CD4-positive, alpha-beta T cell (primary cell): ENCODE results near the gene TRERF1. TPM values are rescaled to one million over a fixed set of nuclear protein-coding genes. Genes with fewer than 3 reads are reported as not detected.
A peak's percentile ranks its signal among the peaks of the same experiment; 100 is the strongest.

Experiments
- ATAC-seq: fragments of 200-7000 bp; cut with Tn5 transposase; one replicate; pipeline ENCODE4 v1.10.0; 2022; ENCODE audit warnings: mild to moderate bottlenecking; ENCODE audit not compliant: poor library complexity
- CTCF ChIA-PET: fragments of 350-600 bp; sonication (Branson Sonifier 250); formaldehyde crosslinking; loops from one replicate; lab custom pipeline; 2021; ENCODE audit warnings: antibody characterized with exemption, inconsistent platforms; lab: Charles Lee
- POLR2A ChIA-PET: fragments of 350-600 bp; sonication (Branson Sonifier 250); formaldehyde crosslinking; loops from one replicate; lab custom pipeline; 2021; ENCODE audit warnings: antibody characterized with exemption, inconsistent platforms; lab: Charles Lee
- DNase-seq, 14 experiments: peaks; one replicate each; pipeline ENCODE4 v3.0.0-alpha.2; 2013 to 2020; ENCODE audit warnings: mixed read lengths in 2 of 14
- H3K27ac ChIP-seq, 2 donors: one replicate each; pipeline versions ENCODE4 v1.5.1 to v1.7.0; 2013; ENCODE audit warnings: low read length in 2 of 2, low read depth in 1 of 2, mild to moderate bottlenecking in 1 of 2
- H3K27me3 ChIP-seq, 2 experiments: 1 replicate in 1 of 2; 2 replicates in 1 of 2; pipeline versions ENCODE4 v1.6.1 to v1.7.0; 2013; ENCODE audit warnings: low read length in 2 of 2, control low read depth in 1 of 2, mild to moderate bottlenecking in 1 of 2, moderate library complexity in 1 of 2; ENCODE audit not compliant: insufficient read depth in 2 of 2, control insufficient read depth in 1 of 2
- H3K36me3 ChIP-seq: one replicate; pipeline ENCODE4 v1.6.1; 2013; ENCODE audit warnings: low read length, control low read depth; ENCODE audit not compliant: insufficient read depth
- H3K4me1 ChIP-seq: one replicate; pipeline ENCODE4 v1.6.1; 2013; ENCODE audit warnings: low read length, control low read depth; ENCODE audit not compliant: insufficient read depth
- H3K4me3 ChIP-seq: one replicate; pipeline ENCODE4 v1.5.1; 2013; ENCODE audit warnings: mild to moderate bottlenecking, low read length, moderate library complexity
- H3K9me3 ChIP-seq, 2 experiments: 1 replicate in 1 of 2; 2 replicates in 1 of 2; pipeline versions ENCODE4 v1.6.1 to v1.7.0; 2013; ENCODE audit warnings: low read length in 2 of 2, mild to moderate bottlenecking in 2 of 2, control low read depth in 1 of 2, moderate library complexity in 1 of 2; ENCODE audit not compliant: control insufficient read depth in 1 of 2, insufficient read depth in 1 of 2
- H3K27ac Mint-ChIP-seq: one replicate; pipeline ENCODE4 v1.8.0; 2020; ENCODE audit warnings: mixed read lengths
- H3K27me3 Mint-ChIP-seq: one replicate; pipeline ENCODE4 v1.8.0; 2021; ENCODE audit warnings: mixed read lengths
- H3K36me3 Mint-ChIP-seq: one replicate; pipeline ENCODE4 v1.8.0; 2021; ENCODE audit warnings: low read depth, mixed read lengths
- H3K4me1 Mint-ChIP-seq: one replicate; pipeline ENCODE4 v1.8.0; 2021; ENCODE audit warnings: low read depth, mixed read lengths
- H3K4me3 Mint-ChIP-seq: one replicate; pipeline ENCODE4 v1.8.0; 2020; ENCODE audit warnings: mild to moderate bottlenecking, mixed read lengths
- H3K9me3 Mint-ChIP-seq: one replicate; pipeline ENCODE4 v1.8.0; 2020; ENCODE audit warnings: mixed read lengths
- intact Hi-C, 2 experiments: fragments of 100-400 bp; cut with DNase I in 1 of 2; cut with micrococcal nuclease in 1 of 2; formaldehyde crosslinking; loops; one replicate each; pipeline versions ENCODE4 v1.15.1 to v1.9.0; 2023 to 2025; cut with DNase I, micrococcal nuclease
- total RNA-seq, 174 experiments: library from RNA in 2 of 174; stranded (reverse) in 2 of 174; gene quantifications; one replicate each; pipeline ENCODE4 v1.2.3 and lab custom pipeline; 2021 to 2026
- TF ChIP-seq, protein P1 (sequence below): fragments of 200-600 bp; IDR thresholded peaks from one replicate; pipeline ENCODE4 v1.8.0; 2022; ENCODE audit warnings: antibody characterized with exemption, mild to moderate bottlenecking

The TRERF1 gene
- total RNA-seq, 2 experiments from 2014 or later, result 31.0 to 31.7 TPM

DNA sequence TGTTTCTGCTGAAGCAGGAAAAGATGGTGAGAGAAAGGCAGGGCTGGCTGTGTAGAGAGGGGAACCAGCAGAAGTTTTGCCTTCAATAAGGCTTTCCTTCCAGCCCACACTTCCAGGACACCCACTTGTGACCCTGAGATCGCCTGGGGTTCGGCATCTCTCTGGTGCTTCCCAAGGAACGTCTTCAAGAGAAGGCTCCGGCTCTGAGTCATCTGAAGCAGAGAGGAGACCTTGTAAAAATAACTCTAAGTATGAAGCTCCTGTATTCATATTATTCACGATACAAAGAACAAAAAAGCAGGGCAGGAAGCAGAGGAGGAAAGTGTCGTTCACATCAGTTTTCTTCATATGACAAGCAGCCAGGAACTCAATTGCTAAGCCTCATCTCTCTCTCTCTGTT, 138.7 kb downstream of the TRERF1 start:
- H3K27ac ChIP-seq, result no peak overlapping the region
- H3K9me3 Mint-ChIP-seq, result no peaks in the 10 kb centered on the region
- H3K4me3 Mint-ChIP-seq, result no peak overlapping the region
- H3K27me3 ChIP-seq, result no peaks in the 10 kb centered on the region
- peaks cover 7% of the 10 kb centered on the region for H3K36me3 ChIP-seq
- TF ChIP-seq, protein P1, sequence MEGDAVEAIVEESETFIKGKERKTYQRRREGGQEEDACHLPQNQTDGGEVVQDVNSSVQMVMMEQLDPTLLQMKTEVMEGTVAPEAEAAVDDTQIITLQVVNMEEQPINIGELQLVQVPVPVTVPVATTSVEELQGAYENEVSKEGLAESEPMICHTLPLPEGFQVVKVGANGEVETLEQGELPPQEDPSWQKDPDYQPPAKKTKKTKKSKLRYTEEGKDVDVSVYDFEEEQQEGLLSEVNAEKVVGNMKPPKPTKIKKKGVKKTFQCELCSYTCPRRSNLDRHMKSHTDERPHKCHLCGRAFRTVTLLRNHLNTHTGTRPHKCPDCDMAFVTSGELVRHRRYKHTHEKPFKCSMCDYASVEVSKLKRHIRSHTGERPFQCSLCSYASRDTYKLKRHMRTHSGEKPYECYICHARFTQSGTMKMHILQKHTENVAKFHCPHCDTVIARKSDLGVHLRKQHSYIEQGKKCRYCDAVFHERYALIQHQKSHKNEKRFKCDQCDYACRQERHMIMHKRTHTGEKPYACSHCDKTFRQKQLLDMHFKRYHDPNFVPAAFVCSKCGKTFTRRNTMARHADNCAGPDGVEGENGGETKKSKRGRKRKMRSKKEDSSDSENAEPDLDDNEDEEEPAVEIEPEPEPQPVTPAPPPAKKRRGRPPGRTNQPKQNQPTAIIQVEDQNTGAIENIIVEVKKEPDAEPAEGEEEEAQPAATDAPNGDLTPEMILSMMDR, result no peak
- peak overlapping the region; percentile 28 for H3K27ac Mint-ChIP-seq
- intact Hi-C loops, result loop anchor here in 1 of 2 experiments (5.0 kb wide), 2 partner anchors 219 to 234 kb away; no protein-coding TSS in a partner anchor
- H3K4me3 ChIP-seq, result no peak overlapping the region
- ChIA-PET POLR2A (no interaction called here), CTCF (interaction anchor here (1.8 kb wide), 1 partner anchor 235 kb away, joined by 4 read pairs; no protein-coding TSS in a partner anchor)
- ATAC-seq, result no peak
- H3K36me3 Mint-ChIP-seq, result peaks cover 9% of the 10 kb centered on the region
- H3K4me1 Mint-ChIP-seq, result peaks cover 59% of the 10 kb centered on the region
- H3K4me1 ChIP-seq, result peaks cover 30% of the 10 kb centered on the region
- no peaks in the 10 kb centered on the region for H3K9me3 ChIP-seq
- no peaks in the 10 kb centered on the region for H3K27me3 Mint-ChIP-seq
- DNase-seq, result no peak

DNA sequence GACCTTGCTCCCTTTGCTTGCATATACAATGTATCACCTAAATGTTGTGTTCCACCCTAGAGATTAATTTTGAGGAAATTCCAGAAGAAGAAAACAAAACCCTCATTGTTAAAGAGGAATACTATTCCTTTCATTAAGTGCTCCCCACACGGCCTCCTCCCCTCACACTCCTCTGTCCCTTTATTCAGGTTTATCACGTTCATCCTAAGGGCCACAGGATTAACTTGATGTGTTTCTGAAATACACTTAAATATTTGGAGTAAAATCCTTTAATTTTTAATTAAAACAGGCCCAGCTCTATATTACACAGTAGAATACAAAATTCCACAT, 144.6 kb downstream of the TRERF1 start:
- Mint-ChIP-seq H3K9me3 (no peaks in the 10 kb centered on the region), H3K36me3 (peaks cover 9% of the 10 kb centered on the region), H3K27me3 (no peaks in the 10 kb centered on the region), H3K4me1 (peaks cover 59% of the 10 kb centered on the region), H3K27ac (no peak overlapping the region), H3K4me3 (no peak overlapping the region)
- POLR2A ChIA-PET, result interaction anchor here (1.1 kb wide), 1 partner anchor 145 kb away, joined by 3 read pairs; the partner anchor contains the start of gene TRERF1
- Histone ChIP-seq H3K27me3 (no peaks in the 10 kb centered on the region), H3K9me3 (no peaks in the 10 kb centered on the region), H3K4me3 (no peak overlapping the region), H3K27ac (no peak overlapping the region), H3K36me3 (peaks cover 3% of the 10 kb centered on the region), H3K4me1 (peaks cover 6% of the 10 kb centered on the region)
- intact Hi-C loops, result loop anchor here in 1 of 2 experiments (10.0 kb wide), 1 partner anchor 148 kb away; the partner anchor contains the start of gene TRERF1
- ATAC-seq, result no peak
- CTCF ChIA-PET, result interaction anchor here (2.5 kb wide), 1 partner anchor 241 kb away, joined by 10 read pairs; no protein-coding TSS in a partner anchor
- TF ChIP-seq, protein P1, result no peak
- no peak for DNase-seq

DNA sequence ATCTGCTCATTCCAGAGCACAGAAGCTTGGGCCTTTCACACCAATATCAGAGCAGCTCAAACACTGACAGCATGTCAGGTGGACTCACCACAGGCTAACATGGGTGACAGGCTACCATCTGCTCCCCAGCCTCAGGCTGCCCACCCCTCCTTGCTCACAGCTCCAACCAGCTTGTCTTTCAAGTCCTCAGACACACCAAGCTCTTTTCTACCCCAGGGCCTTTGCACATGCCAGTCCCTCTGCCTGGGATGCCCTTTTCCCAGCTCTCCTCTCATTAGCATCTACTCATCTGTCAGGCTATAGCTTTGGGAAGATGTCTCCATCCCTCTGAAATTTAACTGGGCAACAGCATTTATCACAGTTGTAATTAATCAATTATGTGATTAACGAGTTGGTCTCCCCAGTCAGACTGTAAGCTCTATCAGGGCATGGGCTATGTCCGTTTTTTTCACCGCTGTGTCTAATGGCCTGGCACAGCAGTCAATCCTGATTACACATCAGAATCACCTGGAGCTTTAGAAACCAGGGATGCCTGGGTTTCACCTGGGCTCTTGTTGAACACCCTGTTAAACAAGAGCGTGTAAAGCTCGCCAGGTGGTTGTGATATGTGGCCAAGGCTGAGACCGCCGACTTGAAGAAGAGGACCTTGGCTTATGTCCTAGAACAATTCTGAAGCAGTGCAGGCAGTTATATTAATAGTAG, 145.1 kb downstream of the TRERF1 start:
- Mint-ChIP-seq H3K27me3 (no peaks in the 10 kb centered on the region), H3K4me3 (no peak overlapping the region), H3K9me3 (no peaks in the 10 kb centered on the region), H3K27ac (no peak overlapping the region), H3K36me3 (peaks cover 5% of the 10 kb centered on the region), H3K4me1 (peaks cover 59% of the 10 kb centered on the region)
- ATAC-seq (no peak), DNase-seq (no peak)
- TF ChIP-seq, protein P1, result no peak
- Histone ChIP-seq H3K4me1 (peaks cover 6% of the 10 kb centered on the region), H3K4me3 (no peak overlapping the region), H3K36me3 (no peaks in the 10 kb centered on the region), H3K27ac (no peak overlapping the region), H3K27me3 (no peaks in the 10 kb centered on the region), H3K9me3 (no peaks in the 10 kb centered on the region)
- POLR2A ChIA-PET, result interaction anchor here (0.6 to 1.1 kb wide), 2 partner anchors 146 to 226 kb away, joined by 3 read pairs; partner anchors contain the start of gene TRERF1
- intact Hi-C loops, result loop anchor here in 1 of 2 experiments (10.0 kb wide), 1 partner anchor 148 kb away; the partner anchor contains the start of gene TRERF1
- CTCF ChIA-PET, result interaction anchor here (2.5 kb wide), 1 partner anchor 241 kb away, joined by 10 read pairs; no protein-coding TSS in a partner anchor
